HG02938 (cell line): ENCODE measurements around the gene QRICH2.
"Not testable (repeated sequence)": the region's sequence is repeated elsewhere in the genome, so short reads cannot be mapped to it uniquely, and the experiment has no call there.

Experiments
- ATAC-seq: cut with Tn5 transposase; IDR thresholded peaks from one replicate; pipeline ENCODE4 v1.9.1; 2021; ENCODE audit warnings: mild to moderate bottlenecking, moderate library complexity; ENCODE audit not compliant: unreplicated experiment

Gene QRICH2

DNA sequence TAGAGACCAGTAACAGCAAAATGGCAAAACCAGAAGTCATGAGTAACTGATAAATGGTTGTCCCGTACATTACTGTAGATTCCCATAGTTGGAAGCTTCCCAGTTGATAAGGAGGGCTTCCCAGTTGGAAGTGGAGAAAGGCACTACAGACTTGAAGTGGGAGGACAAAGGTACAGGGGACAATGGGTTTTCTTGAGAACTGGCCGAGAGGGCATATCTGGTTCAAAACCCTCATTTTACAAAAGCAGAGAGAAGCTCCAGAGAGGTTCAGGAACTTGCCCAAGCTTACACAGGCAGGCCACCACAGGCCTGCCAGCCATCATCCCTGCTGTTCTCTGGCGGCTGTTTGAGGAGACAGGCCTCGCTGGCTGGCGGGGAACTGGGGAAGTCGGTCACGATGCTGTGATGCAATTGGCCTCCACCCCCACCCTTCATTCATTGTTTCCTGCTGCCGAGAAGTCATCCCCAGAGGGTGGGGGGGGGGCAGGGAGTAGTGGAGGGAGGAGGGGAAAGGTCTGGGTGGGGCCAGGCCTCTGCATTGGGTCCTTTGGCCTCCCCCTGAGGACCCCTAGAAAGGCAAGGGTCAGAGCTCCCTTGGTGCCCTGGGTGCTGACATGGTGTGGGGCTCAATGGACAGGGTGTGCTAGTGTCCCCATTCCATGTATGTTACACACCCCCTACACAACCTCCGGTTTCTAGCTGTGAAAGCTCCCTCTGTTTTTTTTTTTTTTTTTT is 39.9 kb downstream of the QRICH2 start:
- ATAC-seq: no peak

DNA sequence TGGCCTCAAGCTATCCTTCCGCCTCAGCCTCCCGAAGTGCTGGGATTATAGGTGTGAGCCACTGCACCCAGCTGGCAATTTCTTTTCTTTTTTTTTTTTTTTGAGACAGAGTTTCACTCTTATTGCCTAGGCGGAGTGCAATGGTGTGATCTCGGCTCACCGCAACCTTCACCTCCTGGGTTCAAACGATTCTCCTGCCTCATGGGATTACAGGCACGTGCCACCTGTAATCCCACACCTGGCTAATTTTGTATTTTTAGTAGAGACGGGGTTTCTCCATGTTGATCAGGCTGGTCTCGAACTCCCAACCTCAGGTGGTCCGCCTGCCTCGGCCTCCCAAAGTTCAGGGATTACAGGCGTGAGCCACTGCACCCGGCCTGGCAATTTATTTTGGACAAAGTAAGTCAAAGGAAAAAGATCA is 40.5 kb downstream of the QRICH2 start:
- ATAC-seq: not testable (repeated sequence)

DNA sequence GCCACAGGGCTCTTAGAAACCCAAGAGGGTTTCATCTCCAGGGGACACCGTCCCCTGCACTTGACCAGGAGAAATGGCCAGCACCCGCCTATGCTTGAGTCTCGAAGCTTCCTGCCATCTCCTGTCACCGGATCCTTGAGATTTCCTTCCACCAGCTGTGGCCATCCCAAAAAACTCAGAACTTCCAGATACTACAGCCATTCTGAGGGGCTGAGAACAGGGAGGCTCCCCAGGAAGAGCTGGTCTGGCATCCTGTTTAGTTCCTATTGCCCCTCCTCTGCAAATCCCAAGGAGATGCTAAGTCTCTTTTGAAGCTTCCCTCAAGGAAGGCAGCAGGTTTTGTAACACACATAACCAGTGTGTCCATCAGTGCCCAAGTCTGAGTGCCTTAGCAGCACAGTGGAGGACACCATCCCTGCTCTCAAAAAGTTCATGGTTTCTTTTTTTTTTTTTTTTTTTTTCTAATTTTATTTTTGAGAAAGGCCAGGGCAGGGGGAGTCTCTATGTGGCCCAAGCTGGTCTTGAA is 41.0 kb downstream of the QRICH2 start:
- no peak for ATAC-seq

DNA sequence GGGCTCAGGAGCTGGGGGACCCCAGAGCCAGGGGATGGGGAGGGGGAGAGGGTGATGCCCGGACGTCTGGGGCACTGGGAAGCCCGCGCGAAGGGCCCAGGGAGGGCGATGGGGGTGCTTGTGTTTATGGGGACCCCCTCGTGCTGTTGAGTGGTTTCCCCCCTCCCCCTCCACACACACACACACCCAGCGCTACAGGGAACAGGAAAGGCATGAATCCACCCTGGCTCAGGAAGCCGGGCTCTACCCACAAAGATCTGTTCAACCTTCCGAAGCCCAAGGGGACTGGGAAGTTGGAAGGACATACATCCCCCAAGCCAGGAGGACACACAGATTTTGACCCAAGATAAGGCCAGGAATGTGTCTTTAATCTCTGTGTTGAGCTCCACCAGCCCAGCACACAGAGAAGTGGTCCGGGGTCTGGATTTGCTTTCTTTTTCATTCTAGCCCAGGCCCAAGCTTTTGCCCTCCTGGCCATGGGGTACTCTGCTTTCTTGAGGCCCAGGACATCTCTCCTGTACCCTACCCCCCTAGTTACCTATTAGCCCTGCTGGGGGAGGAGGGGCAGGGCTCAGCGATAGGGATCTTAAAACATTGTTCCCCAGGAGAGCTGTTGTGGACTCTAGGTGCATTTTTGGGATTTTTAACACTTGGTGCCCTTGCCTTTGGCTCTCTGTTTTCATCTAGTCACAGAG is 41.7 kb downstream of the QRICH2 start:
- no peak for ATAC-seq

DNA sequence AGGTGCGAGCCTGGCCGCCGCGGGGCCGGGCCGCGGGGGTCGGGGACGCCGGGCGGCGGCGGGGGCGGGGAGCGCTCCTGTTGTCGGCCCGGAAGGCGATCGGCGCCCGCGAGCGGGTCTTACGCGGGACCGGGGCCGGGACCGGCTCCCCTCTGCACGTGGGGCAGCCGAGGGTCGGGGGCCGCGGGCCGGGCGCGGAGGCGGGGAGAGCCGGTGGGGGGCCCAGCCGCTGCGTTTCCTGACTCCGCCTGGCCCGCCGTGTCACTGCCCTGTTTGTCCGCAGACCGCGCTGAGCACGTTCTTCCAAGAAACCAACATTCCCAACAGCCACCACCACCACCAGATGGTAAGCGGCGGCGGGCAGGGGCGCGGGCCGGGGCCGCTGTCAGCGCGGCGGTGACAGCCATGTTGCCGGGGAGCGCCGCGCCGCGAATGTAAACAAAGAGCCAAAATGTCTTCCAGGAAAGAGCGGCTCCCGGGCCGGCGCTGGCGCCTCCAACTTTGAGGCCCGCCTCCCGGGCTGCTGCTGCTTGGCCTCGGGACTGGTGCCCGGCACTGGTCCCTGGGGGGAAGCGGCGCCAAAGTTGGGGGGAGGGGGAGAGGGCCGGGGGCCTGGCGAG is 42.3 kb downstream of the QRICH2 start:
- ATAC-seq: no peak

DNA sequence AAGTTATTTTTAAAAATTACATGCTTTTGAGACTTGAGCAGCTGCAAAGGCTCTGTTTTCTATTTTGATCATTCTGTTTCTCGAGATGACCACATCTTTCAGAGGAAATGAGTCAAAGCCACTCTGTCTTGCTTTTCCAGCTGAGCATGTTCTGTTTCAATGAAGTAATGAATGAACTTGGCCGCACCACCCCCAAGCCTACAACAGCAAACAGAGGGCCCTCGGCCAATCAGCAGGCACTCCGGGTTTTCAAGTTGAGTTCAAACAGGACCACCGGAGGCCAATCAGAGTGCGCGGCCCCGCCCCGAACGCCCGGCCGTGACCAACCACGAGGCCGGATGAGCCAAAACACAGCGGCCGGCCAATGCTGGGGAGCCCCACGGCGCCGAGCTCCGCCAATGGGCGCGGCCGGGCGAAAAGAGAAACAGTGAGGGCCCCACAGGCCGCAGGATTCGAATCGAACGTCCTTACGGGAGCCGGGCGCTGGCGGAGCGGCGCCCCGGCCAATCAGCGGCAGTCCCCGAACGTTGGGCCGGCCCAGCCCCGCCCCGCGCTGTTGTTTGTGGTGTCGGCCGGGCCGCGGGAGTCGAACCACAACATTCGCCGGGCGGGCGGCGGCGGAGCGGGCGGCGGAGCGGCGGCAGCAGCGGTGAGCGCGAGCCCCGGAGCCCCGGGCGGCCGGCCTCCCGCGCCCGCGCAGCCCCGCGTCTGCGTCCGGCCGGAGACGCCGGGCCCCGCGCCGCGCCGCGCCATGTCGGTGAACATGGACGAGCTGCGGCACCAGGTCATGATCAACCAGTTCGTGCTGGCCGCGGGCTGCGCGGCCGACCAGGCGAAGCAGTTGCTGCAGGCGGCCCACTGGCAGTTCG is 43.1 kb downstream of the QRICH2 start, which contains the start of gene UBALD2:
UBALD2 (plus strand) TSS at position 594 of the 869 bp plus-strand sequence; CDS start at position 752, 158 bp downstream.
- ATAC-seq: peak; percentile 73

DNA sequence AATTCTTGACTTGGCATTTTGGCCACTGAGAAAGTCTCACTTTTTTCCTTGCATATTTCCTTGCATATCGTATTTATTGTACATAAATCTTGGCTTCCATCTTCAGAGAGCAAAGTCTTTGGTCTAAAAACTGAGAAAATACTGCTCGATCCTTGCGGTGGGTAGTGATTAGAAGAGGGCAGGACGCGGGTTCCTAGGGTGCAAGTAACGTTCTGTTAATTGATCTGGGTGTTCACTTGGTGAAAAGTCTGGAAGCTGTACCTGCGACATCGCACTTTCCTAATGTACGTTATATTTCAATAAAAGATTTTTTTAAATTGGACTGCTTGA is 43.7 kb downstream of the QRICH2 start:
- ATAC-seq: no peak

DNA sequence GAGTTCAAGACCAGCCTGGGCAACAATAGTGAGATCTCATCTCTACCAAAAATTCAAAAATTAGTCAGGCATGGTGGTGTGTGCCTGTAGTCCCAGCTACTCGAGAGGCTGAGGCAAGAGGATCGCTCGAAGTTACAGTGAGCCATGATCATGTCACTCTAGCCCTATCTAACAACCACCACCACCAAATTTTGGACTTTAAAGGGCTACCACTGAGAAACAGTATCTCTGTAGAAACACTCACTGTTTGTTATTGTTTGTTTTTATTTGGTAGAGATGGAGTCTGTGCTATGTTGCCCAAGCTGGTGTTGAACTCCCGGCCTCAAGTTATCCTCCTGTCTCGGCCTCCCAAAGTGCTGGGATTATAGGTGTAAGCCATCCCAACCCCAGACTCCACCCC is 44.2 kb downstream of the QRICH2 start:
- no peak for ATAC-seq

DNA sequence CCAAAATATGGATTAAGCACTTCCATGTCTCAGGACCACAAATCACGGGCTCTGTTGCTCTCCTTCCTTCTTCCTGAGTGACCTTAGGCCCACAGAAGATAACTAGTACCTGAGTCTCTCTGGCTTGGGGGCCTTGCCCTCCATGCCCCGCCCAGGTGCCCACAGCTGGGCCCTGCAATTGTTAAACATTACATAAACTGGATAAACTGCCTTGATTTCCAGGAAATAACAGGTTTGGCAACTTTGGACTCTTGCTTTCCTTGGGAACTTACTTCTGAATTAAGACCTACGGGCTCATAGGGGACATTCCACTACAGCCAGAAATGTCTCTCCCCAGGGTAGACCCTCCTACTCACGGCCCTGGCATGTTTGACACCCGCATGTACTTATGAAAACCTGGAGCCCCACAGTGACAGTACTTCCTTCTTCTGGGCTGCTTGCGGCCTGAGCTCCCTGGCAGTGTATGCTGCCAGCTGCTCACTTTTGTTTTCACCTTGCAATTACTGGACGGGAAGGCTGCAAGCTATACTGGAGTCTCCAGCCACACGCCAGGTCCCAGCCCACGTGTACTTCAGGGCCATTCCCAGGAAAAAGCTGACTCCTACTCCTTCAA is 45.2 kb downstream of the QRICH2 start:
- no peak for ATAC-seq

DNA sequence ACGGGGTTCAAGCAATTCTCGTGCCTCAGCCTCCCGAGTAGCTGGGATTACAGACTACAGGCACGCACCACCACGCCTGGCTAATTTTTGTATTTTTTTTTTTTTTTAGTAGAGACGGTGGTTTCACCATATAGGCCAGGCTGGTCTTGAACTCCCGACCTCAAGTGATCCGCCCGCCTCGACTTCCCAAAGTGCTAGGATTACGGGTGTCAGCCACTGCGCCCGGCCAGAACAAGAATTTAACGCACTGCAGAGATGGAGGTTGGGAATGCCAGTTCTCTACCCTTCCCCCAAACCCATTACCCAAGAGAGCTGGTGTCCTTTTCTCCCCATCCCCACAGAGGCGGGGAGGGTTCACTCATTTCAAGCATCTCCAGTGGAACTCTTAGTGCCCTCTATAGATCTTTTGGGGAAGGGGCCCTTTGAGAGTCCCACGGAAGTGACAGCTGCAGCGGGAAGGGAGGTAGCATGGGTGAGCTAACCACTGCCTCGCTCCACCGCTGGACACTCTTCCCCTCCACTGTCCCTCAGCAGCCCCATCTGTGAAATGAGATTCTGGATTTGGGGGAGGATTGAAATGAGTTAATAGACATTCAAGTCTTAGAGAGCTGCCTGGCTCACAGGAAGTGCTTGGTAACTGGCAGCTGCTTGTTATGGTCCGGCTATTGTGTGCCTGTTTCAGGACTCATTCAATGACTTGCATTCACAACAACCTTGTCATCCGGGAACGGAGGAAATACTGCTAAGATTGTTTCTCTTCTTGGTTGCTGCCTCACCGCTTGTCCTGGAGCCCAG is 46.5 kb downstream of the QRICH2 start:
- ATAC-seq: no peak

DNA sequence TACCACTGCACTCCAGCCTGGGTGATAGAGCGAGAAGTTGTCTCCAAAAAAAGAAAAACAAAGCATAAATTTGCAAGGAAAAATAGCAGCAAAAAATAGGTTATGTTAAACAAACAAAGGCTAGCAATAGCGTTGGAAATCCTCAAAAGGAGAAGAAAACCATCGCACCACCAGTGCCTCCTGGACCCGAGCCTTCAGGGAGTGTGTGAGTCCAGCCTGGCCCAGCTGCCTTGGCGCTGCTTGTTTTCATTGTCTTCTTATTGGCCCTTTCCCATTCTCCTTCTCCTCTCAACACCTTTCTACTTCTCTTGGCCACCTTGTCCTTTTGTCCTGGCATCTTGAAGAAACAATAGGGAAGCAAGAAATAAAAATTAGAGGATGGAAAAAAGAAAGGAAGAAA is 47.4 kb downstream of the QRICH2 start:
- ATAC-seq: no peak

DNA sequence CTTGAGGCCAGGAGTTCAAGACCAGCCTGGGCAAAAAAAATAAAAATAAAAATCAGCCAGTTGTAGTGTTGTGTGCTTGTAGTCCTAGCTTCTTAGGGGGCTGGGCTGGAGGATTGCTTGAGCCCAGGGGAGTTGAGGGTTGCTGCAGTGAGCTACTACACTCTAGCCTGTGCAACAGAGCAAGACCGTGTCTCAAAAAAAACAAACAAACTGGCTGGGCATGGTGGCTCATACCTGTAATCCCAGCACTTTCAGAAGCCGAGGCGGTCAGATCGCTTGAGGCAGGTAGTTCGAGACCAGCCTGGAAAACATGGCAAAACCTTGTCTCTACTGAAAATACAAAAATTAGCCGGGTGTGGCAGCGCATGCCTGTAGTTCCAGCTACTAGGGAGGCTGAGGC is 47.9 kb downstream of the QRICH2 start:
- ATAC-seq: no peak

DNA sequence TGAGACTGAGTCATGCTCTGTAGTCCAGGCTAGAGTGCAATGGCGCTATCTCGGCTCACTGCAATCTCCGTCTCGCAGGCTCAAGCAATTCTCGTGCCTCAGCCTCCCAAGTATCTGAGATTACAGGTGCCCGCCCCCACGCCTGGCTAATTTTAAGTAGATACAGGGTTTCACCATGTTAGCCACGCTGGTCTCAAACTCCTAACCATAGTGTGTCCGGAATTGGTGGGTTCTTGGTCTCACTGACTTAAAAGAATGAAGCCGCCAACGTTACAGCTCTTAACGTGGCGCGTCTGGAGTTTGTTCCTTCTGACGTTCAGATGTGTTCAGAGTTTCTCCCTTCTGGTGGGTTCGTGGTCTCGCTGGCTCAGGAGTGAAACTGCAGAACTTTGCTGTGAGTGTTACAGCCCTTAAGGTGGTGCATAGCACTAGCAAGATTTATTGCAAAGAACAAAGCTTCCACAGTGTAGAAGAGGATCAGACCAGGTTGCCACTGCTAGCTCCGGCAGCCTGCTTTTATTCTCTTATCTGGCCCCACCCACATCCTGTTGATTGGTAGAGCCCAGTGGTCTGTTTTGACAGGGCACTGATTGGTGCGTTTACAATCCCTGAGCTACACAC is 51.5 kb downstream of the QRICH2 start:
- ATAC-seq: not testable (repeated sequence)

DNA sequence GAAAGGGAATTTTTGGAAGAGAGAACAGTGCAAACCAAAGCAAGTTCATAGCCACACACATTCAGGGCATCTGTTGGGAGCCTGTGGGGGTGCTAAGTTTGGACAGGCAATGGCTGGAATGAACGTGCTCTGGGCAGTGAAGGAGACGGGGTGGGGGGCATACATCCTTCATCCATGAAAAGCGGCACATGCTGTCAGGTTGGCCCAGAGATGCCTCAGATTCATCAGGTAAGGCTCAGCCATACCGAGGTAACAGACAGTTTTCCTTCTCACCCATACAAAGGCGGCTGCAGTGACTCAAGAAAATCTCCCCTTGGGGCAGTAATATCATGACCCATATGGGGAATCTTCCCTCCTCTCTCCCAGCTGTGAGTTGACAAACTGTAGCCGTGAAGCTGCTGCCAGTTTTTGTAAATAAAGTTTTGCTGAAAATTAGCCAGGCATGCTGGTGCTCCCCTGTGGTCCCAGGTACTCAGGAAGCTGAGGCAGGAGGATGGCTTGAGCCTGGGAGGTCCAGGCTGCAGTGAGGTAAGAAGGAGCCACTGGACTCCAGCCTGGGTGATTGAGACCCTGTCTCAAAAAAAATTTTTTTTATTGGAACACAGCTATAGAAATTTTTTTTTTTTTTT is 52.2 kb downstream of the QRICH2 start:
- no peak for ATAC-seq

DNA sequence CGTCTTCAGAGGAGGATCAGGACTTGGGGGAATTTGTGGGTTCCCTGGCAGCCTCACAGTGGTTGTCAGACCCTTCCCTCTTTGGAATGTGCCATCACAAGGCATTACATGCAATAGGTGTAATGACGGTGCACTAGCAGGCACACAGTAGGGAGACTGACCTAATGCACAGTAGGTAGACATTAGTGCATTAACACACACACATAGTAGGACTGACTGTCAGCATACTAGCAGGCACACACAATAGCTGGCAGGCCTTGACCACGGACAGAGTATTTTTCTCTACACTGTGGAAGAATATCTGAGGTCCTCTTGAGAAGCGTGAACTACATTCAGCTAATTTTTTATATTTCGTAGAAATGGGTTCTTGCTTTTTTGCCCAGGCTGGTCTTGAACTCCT is 53.8 kb downstream of the QRICH2 start:
- no peak for ATAC-seq

DNA sequence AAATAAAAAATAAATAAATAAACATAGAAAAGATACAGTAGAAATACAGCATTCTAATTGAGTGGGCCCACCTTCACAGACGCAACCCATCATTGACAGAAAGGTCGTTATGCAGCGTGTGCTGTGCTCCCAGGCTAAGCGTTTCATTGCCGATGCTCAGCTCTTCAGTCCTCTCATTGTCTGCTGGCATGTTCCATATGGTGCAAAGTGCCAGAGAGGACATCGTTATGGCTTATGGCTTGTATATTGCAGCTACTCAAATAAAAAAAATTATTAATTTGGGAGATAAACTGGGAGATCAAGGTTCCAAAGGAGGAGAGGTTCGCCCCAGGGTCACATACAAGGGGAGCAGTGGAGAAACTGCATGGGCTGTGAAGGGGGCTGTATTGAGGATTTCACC is 54.2 kb downstream of the QRICH2 start:
- ATAC-seq: no peak

DNA sequence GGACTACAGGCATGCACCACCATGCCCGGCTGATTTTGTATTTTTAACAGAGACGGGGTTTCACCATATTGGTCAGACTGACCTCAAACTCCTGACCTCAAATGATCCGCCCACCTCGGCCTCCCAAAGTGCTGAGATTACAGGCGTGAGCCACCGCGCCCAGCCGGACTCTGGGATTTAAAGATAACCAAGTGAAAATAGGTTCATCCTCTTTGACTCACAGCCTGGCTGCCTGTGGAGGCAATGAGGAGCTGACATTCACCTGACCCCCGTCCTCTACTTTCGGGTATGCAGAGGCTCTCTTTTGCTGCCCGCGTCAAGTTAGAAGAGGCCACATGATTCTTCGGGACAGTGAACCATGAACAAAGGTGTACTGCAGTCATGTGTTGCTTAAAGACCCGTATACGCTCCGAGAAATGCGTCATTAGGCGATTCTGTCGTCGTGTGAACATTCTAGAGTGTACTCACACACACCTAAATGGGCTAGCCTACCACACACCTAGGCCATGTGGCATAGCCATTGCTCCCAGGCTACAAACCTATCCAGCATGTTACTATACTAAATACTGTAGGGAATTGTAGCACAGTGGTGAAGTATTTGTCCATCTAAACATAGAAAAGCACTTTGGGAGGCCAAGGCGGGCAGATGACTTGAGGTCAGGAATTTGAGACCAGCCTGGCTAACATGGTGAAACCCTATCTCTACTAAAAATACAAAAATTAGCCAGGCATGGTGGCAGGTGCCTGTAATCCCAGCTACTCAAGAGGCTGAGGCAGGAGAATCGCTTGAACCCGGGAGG is 54.9 kb downstream of the QRICH2 start:
- ATAC-seq: not testable (repeated sequence)
